Measurements from ENCODE around the gene ZDHHC3.

The ZDHHC3 gene

DNA sequence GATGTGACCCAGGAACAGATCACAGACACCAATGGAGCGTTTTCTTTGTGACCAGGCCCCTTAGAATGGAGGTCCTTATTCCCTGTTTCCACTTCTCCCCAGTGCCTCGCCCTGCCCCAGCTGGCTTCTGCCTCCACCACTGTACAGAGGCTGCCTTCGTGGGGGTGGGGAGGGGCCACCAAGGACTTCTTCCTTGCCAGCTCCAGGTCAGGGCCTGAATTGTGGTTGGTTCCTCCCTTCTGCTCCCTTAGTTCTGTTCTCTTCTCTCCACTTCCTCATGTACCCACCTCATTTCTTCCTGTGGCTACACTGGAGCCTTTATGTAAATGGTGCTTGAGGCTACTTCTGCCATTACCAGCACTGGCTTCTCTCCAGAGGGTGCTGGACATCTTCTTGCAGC is 85.1 kb downstream of the ZDHHC3 start:
- no peak for DNase-seq

DNA sequence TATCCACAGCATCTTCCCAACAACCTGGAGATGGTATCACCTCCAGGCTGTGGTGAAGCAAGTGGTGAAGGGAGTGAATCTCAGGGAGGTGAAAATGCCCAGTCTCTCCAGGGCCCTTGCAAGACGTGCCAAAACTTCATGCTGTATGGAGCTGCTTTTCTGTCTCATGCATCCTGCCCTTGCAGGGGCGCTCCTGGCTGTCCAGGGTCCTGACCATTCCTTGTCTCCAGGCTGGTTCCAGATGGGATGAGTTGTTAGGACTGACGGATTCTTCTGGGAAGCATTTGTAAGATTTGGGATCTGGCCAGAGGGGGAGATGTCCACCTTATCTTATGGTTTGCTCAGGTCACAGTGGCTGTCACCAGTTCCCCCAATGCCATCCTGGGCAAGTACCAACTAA is 85.7 kb downstream of the ZDHHC3 start:
- DNase-seq = peak; percentile 24

DNA sequence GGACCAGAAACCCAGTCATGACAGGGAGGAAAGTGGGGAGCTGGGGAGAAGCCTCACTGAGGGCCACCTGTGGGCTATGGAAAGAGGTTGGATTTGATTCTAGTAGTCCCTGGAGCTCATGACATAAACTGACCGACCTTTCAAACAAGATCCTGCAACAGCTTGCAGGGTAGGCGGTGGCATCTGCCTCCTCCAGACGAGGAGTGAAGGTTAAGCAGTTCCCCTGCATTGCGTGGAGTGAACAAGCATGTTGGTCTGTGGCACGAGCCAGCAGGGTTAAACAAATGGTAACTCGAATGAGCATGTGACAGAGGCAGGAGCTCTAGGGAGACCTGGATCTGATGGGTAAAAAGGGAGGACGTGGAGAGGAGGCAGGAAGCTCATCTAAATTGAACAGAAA is 88.9 kb downstream of the ZDHHC3 start:
- DNase-seq = no peak

DNA sequence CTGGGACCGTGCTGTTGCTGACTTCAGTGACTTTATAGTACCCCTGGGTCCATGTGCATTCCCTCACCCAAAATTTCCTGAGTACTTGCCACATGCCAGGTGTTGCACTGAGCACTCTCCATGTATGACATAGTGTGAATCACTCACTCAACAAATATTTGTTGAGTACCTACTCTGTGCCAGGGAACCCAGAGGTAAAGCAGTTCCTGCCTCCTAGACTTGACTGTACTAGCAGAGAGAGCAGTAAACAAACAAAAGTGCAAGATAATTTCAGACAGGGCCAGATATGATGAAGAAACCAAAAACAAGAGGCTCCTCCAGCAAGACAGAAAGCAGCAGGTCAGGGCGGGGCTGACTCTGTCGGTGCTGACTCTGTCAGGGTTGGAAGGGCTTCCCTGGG is 89.4 kb downstream of the ZDHHC3 start:
- DNase-seq = no peak

DNA sequence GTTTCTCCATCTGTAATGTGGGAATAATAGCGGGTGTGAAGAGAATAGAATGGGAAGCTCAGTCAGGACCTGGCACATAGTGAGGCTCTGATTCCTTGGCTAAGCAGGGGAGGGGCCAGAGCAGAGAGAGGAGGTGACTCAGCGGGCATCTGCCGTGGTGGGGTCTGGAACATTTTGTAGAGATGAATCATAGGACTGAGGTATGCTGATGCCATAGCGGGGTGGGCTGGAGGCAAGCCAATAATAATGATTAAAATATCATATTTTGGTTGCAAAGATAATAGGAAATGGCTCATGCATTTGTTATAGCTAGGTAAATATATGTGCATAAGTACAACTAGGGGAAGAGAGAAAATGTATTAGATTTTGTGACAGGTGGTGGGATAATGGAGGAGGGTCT is 90.4 kb downstream of the ZDHHC3 start:
- peak; percentile 97 for DNase-seq

DNA sequence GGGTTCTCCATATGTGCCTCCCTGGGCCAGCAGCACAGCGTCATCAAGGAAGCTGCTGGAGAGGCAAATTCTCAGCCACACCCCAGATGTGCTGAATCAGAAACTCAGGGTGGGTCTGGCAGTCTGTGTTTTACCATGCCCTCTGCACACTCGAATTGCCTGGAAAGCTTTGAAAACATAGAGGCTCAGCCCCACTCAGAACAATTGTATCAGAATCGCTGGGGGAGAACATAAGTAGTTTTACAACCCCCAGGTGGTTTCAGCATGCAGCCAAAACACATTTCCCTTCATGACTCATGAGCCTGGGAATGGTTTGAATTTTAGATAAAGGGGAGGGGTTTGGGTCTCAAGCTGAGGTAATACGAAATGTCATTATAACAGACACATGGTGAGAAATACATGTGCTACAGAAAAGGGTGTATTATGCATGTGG is 92.0 kb downstream of the ZDHHC3 start:
- peak; percentile 96 for DNase-seq

DNA sequence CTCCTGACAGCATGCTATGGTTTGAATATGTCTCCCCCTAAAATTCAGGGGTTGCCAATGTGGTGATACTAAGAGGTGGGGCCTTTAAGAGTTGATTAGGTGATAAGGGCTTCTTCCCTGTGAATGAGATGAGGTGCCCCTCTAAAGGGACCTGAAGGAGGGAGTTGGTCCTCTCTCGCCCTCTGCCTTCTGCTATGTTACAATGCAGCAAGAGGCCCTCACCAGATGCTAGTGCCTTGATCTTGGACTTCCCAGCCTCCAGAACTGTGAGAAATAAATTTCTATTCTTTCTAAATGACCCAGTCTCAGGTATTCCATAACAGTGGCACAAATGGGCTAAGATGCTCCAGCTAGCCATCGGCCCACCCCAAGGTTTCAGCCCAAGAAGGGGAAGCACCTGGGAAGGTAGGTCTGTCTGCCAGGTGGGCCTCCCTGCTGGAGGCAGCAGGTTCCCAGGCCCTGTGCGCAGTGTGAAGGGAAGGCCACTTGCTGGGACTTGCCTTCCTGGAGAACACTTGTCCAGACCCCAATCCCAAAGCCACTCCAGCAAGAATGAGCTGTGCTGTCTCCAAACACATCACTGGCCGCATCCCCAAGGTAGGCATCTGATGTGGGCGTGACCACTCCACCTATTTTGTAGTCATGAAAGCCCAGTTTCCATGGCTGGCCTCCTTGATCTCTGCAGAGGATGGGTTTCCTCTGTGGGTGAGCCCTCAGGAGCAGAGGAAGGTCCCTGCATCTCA is 92.6 kb downstream of the ZDHHC3 start:
- DNase-seq = no peak

DNA sequence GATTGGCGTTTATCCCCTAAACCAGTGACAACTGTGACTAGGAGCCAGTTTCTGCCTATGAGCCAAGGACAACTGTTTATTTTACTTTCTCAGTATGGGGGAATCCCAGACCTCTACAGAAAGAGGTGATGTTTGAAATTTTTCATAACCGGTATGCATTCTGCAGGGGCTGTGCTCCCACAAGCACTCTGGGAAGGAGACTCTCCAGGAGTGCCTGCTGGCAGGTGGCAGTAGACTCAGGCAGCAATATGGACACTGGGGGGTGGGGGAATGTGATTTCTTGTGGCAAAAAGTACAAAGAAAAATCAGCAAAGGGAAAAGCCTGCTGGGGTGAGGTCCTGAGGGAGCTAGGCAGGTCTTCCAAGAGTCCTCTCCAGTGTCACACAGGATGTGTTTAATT is 95.7 kb downstream of the ZDHHC3 start:
- no peak for DNase-seq

DNA sequence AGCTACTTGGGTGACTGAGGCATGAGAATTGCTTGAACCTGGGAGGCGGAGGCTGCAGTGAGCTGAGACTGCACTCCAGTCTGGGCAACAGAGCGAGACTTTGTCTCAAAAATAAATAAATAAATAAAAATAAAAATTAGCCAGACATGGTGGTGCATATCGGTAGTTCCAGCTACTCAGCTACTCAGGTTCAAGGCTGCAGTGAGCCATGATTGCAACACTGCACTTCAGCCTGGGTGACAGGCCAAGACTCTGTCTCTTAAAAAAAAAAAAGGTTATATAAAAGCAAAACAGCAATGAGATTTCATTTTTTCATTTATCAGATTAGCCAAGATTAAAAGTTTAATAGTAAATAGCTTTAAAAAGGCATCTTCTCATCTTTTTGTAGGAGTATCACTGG is 98.6 kb downstream of the ZDHHC3 start:
- no peak for DNase-seq

DNA sequence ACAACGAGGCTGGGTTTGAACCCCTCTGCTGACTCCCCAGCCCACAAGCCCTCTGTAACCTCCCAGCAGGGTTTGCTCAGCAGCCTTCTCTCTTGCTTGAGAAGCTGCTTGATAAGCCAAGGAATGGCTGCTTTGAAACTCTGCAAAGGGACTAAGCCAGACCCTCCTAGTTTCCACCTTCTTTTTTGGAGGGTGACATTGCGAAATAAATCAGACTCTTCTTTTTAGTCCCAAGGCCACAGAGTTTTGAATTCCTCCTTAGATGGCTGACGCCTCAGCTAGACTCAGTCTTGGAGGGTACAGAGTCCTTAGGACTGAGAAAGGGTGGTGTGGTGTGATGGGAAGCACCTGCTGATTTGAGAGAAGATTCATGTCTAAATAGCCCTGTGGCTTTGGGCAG is 100.4 kb downstream of the ZDHHC3 start:
- DNase-seq = no peak

All from fibroblast of skin of scalp (primary cell).